ENCODE results near the gene OXNAD1. TPM values are rescaled to one million over a fixed set of nuclear protein-coding genes. Genes with fewer than 3 reads are reported as not detected.

OXNAD1 gene
- polyA plus RNA-seq, 1 of the 3 experiments (the other 2 are of a cell fraction): 6.9 TPM

DNA sequence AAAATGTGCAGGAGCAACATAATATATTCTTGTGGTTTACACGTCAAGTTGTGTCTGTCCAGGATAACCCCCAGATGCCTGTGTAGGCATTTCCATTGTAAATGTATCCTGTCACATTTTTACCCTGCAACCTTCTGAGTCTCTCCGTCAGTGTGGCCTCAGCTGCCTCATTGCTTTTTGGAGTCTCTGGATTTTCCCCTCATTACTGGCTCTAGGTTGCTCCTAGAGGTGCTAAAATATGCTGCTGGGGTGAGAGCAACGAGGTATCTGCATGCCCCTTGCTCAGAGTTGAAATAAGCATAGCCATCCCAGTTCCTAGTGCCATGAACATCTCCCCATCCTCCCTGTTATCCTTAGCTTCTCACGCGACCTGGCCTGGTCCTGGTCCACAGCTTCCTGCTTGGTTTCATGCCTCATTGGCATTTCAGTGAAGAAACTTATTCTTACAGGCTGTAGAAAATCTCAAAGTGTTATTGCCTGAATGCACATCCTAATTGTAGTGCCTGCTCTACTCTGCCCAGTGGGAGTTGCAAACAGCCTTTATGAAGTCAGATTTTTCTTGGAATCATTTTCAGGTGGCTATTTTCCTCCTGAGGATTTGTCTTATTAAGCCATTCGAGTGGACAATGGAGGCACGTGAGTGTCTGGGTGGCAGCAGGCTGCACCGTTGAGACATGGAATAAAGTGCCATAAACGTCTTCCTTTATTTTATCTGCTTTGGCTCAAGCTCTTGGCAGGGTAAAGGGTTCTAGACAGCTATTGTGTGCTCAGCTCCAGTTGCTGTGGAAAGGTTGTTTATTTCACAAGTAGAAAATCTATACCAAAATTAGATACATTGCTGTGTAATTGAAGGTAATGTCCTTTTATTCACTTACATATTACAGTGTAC lies 33.2 kb downstream of the OXNAD1 start:
- Histone ChIP-seq H3K9me2 (no peaks in the 10 kb centered on the region), H3K9ac (no peak overlapping the region), H3K4me3 (ENCODE audit: low read depth in 2 of 2, low read length in 1 of 2) (no peak overlapping the region), H3K79me2 (ENCODE audit: insufficient read depth) (no peaks in the 10 kb centered on the region), H3F3A (replicated peaks; ENCODE audit: insufficient read depth) (no peaks in the 10 kb centered on the region), H4K20me1 (ENCODE audit: insufficient read depth) (no peaks in the 10 kb centered on the region), H3K4me2 (no peak overlapping the region), H3K9me3 (peaks cover 4% of the 10 kb centered on the region; the same call in 1 of the 2 replicates), H3K4me1 (ENCODE audit: control insufficient read depth in 1 of 2, insufficient read depth in 2 of 2, low read depth in 1 of 2, low read length in 1 of 2) (peaks cover 0 to 3% of the 10 kb centered on the region in 2 experiments; a peak in 1 of 4 replicates), H3K27me3 (ENCODE audit: insufficient read depth) (no peaks in the 10 kb centered on the region), H2AFZ (ENCODE audit: low read depth) (no peak overlapping the region), H3K27ac (ENCODE audit: low read depth in 2 of 2, low read length in 1 of 2) (no peak overlapping the region), H3K36me3 (replicated peaks in 1 of 2; ENCODE audit: control insufficient read depth in 1 of 2, insufficient read depth in 2 of 2, low read length in 1 of 2) (peaks cover 36 to 68% of the 10 kb centered on the region in 2 experiments)
- no peak for DNase-seq
- no peak for TF ChIP-seq RXRA (IDR thresholded peaks at IDR 0.05; ENCODE audit: borderline replicate concordance, low read depth)
- TF ChIP-seq, protein P1, sequence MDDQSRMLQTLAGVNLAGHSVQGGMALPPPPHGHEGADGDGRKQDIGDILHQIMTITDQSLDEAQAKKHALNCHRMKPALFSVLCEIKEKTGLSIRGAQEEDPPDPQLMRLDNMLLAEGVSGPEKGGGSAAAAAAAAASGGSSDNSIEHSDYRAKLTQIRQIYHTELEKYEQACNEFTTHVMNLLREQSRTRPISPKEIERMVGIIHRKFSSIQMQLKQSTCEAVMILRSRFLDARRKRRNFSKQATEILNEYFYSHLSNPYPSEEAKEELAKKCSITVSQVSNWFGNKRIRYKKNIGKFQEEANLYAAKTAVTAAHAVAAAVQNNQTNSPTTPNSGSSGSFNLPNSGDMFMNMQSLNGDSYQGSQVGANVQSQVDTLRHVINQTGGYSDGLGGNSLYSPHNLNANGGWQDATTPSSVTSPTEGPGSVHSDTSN (IDR thresholded peaks at IDR 0.05): no peak
- no peak for TF ChIP-seq SIN3A (IDR thresholded peaks at IDR 0.05; ENCODE audit: borderline replicate concordance, low read depth, low read length)
- no peak for TF ChIP-seq EZH2phosphoT487 (IDR thresholded peaks at IDR 0.05; ENCODE audit: borderline replicate concordance, low read depth)
- TF ChIP-seq, protein P2, sequence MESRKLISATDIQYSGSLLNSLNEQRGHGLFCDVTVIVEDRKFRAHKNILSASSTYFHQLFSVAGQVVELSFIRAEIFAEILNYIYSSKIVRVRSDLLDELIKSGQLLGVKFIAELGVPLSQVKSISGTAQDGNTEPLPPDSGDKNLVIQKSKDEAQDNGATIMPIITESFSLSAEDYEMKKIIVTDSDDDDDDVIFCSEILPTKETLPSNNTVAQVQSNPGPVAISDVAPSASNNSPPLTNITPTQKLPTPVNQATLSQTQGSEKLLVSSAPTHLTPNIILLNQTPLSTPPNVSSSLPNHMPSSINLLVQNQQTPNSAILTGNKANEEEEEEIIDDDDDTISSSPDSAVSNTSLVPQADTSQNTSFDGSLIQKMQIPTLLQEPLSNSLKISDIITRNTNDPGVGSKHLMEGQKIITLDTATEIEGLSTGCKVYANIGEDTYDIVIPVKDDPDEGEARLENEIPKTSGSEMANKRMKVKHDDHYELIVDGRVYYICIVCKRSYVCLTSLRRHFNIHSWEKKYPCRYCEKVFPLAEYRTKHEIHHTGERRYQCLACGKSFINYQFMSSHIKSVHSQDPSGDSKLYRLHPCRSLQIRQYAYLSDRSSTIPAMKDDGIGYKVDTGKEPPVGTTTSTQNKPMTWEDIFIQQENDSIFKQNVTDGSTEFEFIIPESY (IDR thresholded peaks at IDR 0.05; ENCODE audit: borderline replicate concordance, low read depth): no peak
- no peak for TF ChIP-seq USF2 (IDR thresholded peaks at IDR 0.05; ENCODE audit: borderline replicate concordance, low read depth, low read length)
- no peak for TF ChIP-seq USF1 (IDR thresholded peaks at IDR 0.05; ENCODE audit: borderline replicate concordance, low read depth)
- no peak for TF ChIP-seq POLR2AphosphoS5 (IDR thresholded peaks at IDR 0.05; ENCODE audit: low read depth, low read length)
- TF ChIP-seq TCF12 (IDR thresholded peaks at IDR 0.05): no peak
- TF ChIP-seq ELF1 (IDR thresholded peaks at IDR 0.05): no peak
- TF ChIP-seq, protein P3, sequence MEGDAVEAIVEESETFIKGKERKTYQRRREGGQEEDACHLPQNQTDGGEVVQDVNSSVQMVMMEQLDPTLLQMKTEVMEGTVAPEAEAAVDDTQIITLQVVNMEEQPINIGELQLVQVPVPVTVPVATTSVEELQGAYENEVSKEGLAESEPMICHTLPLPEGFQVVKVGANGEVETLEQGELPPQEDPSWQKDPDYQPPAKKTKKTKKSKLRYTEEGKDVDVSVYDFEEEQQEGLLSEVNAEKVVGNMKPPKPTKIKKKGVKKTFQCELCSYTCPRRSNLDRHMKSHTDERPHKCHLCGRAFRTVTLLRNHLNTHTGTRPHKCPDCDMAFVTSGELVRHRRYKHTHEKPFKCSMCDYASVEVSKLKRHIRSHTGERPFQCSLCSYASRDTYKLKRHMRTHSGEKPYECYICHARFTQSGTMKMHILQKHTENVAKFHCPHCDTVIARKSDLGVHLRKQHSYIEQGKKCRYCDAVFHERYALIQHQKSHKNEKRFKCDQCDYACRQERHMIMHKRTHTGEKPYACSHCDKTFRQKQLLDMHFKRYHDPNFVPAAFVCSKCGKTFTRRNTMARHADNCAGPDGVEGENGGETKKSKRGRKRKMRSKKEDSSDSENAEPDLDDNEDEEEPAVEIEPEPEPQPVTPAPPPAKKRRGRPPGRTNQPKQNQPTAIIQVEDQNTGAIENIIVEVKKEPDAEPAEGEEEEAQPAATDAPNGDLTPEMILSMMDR (IDR thresholded peaks at IDR 0.05): no peak
- POLR2A ChIA-PET: no interaction called here
- CTCF ChIA-PET: interaction anchor here (1.0 kb wide), 1 partner anchor 8 kb away, joined by 3 read pairs; no protein-coding TSS in a partner anchor
- WGBS (ENCODE audit: low lambda C conversion rate): 95% methylated on average over 9 of the region's 9 CpGs
